GM21390 (cell line): Measurements from ENCODE around the gene NDUFS1.
"Not testable (repeated sequence)": the region's sequence is repeated elsewhere in the genome, so short reads cannot be mapped to it uniquely, and the experiment has no call there.

Experiments
- ATAC-seq: cut with Tn5 transposase; IDR thresholded peaks from one replicate; pipeline ENCODE4 v1.9.1; 2021; ENCODE audit not compliant: unreplicated experiment

The NDUFS1 gene

DNA sequence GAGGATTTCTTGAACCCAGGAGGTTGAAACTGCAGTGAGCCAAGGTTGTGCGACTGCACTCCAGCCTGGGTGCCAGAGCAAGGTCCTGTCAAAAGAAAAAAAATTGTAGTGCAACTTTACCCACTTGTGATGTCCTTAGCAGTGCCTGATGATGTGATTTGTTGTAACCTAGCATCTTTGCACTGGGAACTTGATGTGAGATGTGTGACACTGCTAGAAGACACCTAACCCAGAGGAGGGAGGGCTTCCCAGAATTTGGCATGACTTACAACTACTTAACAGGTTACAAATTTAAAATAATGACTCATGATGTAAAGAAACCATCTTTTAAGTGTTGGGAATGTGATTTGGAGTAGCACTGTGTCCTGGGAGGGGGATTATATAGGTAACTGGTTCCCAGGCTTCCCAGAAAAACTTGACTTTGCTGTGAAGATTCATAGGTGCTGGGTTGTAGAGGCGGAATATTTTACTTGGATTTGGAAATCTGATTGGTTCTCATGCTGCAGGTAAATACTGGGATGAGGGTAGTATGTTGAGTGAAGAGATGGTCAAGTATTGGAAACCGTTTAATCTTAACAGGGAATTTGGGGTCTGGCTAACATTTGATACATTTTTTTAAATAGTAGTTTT is 4.1 kb upstream of the NDUFS1 start:
- no peak for ATAC-seq

DNA sequence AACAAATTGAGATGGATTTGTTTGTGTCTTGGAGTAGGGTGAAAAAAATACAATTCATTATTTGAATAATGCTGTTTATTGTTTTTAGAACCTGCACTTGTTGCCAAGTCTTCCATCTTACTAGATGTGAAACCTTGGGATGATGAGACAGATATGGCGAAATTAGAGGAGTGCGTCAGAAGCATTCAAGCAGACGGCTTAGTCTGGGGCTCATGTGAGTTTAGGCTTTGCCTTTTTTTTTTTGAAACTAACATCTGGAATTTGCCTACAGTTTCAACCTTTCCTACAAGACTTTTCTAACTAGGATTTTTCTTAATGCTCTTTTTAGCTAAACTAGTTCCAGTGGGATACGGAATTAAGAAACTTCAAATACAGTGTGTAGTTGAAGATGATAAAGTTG is 3.2 kb upstream of the NDUFS1 start:
- ATAC-seq, result not testable (repeated sequence)

DNA sequence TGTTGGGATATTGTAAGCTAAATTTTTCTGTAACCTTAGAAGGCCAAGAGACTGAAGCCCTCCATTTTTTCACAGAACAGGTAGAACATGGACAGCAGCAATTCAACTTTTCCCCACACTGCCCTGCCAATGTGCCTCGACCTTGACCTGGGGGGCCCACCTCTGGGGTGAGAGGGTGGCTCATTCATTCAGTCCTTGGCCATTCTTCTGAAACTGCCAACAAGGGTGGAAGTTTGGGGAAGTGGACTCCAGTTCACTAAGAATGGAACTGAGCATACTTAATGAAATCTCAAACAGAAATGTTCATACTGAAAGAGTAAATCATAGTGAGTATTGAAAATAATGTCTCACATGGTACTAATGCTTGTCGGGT is 1.5 kb upstream of the NDUFS1 start:
- ATAC-seq, result no peak

DNA sequence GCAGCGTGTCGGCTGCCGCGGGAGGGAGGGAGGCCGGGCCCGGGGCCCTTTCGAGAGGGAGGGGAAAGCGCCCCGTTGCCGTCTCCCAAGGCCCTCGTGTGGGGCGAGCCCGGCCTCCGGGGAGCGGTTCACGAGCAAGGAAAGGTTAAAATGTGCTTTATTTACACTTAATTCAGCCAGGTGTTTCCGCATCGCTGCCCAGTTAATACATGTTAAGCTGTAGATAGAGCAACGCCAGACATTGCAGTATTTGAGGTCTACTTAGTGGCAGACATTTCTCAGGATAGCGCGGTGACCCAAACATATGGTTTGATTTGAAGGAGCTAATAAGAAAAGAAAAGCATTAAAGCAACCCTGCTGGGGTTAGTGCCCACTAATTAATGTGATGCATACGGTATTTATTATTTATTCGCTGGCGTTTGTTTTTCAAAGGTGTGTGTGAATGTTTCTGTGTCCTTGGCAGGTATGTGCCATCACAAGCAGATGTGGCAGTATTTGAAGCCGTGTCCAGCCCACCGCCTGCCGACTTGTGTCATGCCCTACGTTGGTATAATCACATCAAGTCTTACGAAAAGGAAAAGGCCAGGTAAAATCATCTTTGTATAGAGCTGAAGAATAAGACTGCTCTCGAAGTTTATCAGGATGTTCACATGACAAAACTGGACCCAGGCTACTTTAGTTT is 1.0 kb upstream of the NDUFS1 start:
- ATAC-seq, result peak; percentile 47

DNA sequence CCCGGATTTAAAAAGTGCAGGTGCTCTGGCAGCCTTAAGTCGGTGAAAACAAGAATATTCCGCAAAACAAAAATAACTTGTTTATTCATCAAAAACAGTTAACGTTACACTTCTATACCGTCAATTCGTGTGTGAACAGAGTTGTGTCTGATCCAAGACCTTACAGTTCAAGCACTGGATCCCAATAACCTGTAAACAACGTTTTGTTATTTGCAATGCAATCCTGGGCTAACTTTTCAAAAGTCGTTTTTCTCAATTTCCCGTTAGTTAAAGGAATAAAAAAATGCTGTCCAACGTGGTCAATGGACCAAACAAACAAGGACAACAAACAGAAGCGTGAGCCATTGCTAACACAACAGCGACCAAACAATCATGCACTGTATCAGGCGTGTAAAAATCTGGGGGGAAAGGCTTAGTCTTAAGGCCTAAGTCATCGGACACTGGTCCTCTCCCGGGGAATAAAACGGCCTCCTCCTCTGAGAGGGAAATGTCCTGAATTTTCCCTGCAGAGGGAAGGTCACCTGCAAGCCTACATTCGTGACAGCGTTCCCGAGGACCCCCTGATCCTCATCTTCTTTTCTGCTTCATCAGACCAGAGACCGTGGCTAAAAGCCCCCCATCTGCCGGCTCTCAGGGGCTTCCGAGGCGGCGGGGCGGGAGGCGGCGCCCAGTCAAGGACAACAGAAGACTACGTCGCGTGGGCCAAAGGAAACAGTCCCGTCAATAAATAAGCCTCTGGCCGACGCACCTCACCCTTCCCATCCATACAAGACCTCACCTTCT is 490 bp downstream of the NDUFS1 start:
- peak; percentile 14 for ATAC-seq

DNA sequence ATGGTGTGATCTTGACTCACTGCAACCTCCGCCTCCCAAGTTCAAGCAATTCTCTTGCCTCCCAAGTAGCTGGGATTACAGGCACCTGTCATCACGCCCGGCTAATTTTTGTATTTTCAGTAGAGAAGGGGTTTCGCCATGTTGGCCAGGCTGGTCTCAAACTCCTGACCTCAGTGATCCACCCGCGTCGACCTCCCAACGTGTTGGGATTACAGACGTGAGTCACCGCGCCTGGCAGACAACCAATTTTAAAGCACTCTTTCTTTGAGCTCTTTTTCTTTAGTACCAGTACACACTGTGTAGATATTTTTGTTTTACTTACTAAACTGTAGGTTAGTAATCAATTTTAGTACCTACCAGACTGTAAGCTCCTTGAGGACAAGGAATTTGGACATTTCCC is 2.2 kb downstream of the NDUFS1 start:
- not testable (repeated sequence) for ATAC-seq

DNA sequence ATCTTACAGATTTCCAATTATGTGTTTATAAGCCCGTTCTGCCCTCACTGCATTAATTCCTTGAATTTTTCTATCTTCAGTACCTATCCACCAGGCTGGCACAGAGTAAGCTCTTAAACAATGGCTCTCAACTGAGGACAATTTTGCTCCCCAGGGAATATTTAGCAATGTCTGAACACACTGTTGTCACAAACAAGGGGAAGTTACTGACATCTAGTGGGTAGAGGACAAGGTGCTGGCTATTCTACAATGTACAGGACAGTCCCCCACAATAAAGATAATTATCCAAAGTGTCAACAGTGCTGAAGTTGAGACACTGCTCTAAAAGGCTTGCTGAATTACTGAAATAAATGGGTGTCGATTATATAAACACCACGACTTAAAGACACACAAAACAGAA is 5.0 kb downstream of the NDUFS1 start:
- ATAC-seq, result peak; percentile 39

DNA sequence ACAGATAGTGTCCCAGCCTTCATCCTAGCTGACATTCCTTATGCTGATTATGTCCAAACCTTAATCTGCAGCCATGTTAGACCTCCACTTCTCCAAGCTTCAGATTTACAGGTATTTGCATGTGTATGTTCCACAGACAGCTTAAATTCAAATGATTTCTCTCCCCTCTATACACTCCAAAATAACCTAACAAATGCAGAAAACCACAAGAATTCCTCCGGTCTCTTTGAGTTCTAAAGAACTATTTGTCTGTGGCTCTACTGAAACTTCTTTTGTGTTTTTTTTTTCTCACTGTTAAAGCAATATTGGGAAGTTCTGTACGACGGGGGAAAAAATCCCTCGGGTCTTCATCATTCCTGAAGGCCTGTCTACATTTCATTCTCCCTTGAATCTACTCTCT is 8.6 kb downstream of the NDUFS1 start:
- ATAC-seq, result no peak

DNA sequence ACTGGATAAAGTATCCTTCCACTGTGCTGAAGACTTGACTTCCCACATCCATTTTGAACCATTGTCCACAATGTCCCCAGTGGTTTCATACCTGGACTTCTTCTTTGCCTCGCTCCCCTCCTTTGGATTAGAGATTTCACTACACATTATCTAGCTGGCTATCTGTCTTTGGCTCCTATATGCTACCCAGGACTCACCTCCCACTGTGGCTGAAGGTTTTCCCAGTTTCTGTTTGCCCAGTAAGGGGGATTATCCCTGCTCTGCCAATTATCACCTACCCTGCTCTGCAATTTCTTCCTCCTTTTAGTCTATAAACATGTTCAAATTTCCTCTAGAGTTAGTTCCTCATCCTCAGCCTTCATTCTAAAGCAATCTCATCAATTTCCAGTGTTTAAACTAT is 9.1 kb downstream of the NDUFS1 start:
- ATAC-seq, result no peak

DNA sequence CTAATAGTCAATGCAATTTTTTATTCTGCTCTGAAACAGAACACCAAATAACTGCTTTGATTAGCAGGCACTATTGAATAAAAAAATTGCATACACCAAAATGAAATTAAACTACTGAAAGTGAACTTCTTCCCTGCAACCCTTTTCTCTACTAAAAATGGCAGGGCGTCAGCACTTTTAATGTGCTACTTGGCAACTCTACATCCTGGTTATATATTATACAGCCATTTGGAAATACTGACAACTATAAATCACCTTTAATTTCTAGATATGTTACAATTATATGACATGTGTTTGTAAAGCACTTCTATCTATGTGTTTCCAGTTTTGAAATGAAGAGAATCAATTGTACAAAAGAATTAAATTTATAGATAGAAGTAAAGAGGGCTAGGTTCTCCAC is 9.9 kb downstream of the NDUFS1 start:
- no peak for ATAC-seq

DNA sequence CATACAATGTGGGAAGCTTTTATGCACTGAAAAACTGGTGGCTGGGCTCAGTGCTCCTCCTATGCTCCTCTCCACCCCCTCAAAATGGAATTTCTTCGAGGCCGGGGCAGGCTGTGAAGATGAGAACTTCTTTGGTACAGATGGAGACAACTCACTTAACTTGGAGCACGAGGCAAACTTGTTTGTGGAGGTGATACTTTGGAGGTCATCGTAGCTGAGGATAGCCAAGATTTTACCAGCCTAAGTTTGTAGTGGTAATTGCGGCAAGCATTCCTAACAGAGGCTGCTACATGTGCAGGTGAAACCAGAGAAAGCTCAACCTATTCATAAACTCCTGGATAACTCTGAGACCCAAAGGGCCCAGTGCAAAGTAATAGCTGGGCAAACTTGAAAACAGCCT is 13.6 kb downstream of the NDUFS1 start:
- ATAC-seq, result no peak

DNA sequence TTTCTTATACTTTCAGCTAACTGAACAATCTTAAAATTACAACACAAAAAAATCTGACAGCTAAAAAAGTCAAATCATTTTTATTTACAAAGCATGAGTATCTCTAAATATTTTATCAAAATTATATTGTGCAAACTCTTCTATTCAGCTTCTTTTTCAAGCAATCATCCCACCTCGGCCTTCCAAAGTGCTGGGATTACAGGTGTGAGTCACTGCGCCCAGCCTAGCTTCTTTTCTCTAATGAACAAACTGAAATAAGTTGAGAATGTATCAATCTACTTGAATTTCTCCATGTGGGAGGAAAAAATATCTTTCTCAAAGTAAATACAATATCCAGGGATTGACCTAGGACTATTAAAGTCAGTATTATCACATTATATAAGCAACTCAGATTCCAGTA is 14.9 kb downstream of the NDUFS1 start:
- ATAC-seq, result no peak

DNA sequence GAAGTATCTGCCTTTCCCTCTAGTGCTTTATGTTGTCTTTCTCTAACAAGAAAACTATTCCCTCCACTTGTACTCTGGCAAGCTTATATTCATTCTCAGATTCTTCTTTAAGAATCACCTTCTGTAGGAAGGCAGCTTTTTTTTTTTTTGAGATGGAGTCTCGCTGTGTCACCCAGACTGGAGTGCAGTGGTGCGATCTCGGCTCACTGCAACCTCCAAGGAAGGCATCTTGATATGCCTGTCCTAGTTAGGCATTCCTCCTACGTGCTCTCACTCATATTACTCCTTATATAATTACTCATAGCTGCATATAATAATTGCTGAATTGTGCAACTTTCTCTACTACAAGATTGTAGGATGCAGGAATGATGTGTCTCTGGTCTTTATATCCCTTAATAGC is 15.8 kb downstream of the NDUFS1 start:
- ATAC-seq, result no peak

DNA sequence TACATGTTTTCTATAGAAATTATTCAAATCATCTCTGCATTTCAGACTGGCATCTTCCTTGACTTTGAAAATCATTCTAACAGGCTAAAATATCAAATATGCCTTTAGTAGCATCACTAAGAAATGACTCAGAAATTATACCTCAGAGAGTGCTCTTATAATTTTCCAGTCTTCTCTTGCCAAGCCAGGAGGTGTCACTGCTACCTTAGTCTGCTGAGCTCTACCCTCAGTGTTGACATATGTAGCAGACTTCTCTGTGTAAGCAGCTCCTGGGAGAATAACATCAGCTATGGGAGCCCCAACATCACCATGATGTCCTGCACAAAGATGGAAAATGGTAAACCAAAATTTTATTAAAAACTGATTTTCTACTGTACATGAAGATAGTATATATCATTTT is 31.6 kb downstream of the NDUFS1 start:
- ATAC-seq, result no peak

DNA sequence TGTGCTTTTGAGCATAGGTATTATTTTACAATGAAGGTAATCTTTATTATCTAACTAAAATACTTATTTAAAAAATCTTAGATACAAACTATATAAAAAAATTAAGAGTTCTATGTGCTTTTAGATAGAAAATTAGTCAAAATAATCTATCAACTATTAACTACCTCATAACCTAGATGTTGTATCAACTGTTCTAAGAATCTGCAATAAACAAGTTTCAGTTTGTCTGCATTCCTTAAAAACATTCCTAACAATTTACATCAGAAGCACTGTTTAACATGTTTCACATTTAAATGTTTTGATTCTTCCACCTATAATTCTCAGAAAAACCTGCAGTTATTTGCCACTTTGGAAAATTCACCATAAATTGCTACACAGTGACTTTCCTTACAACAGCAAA is 33.3 kb downstream of the NDUFS1 start:
- no peak for ATAC-seq

DNA sequence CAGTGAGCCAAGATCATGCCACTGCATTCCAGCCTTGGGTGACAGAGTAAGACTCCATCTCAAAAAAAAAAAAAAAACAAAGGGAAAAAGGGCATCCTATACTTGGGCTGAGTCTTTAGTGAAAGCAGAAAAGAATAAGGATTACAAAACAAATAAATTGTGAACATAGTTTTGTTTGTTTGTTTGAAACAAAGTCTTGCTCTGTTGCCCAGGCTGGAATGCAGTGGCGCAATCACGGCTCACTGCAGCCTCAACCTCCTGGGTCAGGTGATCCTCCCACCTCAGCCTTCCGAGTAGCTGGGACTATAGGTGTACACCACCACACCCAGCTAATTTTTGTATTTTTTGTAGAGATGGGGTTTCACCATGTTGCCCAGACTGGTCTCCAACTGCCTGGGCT is 36.7 kb downstream of the NDUFS1 start:
- not testable (repeated sequence) for ATAC-seq

DNA sequence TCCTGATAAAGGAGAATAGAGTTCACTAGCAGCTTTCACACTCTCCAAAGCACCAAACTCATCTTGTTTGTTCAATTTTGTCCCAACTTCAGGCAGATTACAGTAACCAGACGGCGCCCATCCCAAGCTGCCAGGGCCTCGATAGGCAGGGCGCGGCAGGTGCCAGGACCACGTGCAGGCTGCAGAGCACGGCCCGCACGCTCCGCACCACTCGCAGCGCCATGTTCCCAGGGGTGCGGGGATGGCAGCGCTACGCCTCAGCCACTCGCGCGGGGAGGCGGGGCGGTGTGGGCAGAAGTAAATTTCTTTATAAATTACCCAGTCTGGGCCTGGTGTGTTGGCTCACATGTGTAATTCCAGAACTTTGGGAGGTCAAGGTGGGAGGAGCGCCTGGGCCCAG is 43.0 kb downstream of the NDUFS1 start:
- ATAC-seq, result no peak

DNA sequence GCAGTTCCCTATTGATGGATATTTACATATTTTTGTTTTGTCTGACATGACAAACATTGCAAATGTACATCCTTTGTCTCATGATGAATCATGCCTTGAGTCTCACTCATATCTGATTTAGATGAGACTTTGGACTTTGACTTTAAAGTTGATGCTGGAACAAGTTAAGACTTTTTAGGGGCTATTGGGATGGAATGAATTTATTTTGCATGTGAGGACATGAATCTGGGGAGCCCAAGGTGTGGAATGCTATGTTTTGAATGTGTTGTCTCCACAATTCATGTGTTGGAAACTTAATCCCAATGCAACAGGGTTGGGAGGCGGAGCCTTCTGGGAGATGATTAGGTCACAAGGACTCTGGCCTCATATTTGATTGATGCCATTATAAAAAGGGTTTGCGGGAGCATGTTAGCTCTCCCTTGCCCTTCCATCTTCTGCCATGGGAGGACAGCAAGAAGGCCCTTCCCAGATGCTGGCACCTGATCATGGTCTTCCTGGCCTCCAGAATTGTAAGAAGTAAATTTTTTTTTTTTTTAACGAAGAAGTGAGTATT is 44.1 kb downstream of the NDUFS1 start:
- ATAC-seq, result no peak

DNA sequence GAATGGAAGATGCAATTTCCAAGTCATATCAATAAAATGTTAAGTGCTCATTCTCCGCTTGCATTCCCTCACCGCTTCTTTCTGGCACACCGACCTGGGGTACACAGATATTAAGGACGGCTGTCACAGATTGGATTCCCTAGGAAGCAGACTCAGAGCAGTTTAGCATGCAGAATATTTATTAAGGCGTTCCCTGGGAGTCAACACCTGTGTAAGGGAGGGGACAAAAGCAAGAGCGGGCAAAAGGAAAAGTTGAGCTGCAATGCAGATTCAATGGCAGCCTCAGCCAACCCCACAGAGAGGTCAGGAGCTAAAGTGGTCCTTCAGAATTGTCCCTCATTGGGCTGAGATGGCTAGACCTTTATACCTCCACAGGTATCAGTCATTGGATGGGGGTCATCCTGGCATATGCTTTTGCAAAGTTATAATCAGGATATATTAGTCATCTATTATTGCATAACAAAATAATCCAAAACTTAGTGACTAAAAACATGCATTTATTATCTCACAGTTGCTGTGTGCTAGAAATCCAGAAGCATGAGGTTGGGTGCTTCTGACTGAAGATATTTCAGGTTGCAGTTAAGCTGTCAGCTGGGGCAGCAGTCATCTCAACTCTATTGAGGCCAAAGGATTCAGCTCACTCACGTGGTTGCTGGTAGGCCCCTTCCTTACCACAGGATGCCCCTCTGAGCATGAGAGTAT is 46.2 kb downstream of the NDUFS1 start:
- ATAC-seq, result no peak

DNA sequence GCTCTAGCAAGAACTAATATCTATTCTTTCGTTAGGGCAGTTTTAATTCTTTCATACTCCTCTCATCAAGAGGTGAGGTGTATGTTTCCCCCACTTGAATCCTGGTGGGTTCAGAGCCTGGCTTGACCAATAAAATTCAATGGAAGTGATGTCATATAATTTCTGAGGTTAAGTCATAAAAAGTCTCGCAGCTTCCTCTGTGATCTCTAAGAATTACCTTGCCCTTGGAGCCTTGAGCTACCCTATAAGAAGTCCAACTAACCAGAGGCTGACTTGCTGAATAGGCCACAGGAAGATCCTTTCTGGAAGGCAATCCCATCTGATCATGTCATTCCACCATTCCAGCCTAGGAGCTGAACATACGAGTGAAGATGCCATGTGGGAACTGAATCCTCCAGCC is 47.1 kb downstream of the NDUFS1 start:
- ATAC-seq, result no peak

DNA sequence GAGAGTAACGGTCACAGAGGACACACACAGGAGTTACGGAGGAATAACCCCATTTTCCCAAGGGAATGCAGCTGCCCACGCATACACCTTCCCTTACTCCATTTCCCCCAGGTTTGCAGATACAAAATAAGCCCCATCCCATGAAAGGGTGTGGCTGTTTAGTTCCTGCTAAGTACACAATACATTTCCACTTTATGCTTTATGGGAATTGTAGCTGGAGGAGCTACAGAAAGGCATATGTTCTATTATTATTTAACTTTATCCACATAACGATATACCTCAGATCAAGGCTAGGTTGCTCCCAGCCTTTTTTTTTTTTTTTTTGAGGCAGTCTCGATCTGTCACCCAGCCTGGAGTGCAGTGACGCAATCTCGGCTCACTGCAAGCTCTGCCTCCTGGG is 50.5 kb downstream of the NDUFS1 start:
- no peak for ATAC-seq
